SK-N-SH treated with all-trans-retinoic acid at 6 μM for 48 hours (cell line): ENCODE measurements around the gene SLC6A7.

ENCODE experiments used
- ARNTL ChIP-seq: fragments of 450-650 bp; formaldehyde crosslinking; IDR thresholded peaks from 2 replicates; pipeline ENCODE4 v1.5.0; 2020; ENCODE audit warnings: low read depth, mild to moderate bottlenecking, moderate library complexity, borderline replicate concordance
- CREB5 ChIP-seq: fragments of 250-450 bp; sonication (Bioruptor Pico); IDR thresholded peaks from 2 replicates; pipeline ENCODE4 v1.5.1; 2020; ENCODE audit warnings: low read depth, mild to moderate bottlenecking, moderate library complexity
- CSDC2 ChIP-seq: fragments of 250-450 bp; sonication (Bioruptor Pico); IDR thresholded peaks from 2 replicates; pipeline ENCODE4 v1.5.0; 2020; ENCODE audit warnings: mild to moderate bottlenecking, moderate library complexity
- ESRRG ChIP-seq: fragments of 250-450 bp; sonication (Bioruptor Pico); IDR thresholded peaks from 2 replicates; pipeline ENCODE4 v1.6.1; 2021; ENCODE audit warnings: mild to moderate bottlenecking
- GLIS3 ChIP-seq: fragments of 250-450 bp; sonication (Bioruptor Pico); IDR thresholded peaks from 2 replicates; pipeline ENCODE4 v1.5.0; 2020; ENCODE audit warnings: mild to moderate bottlenecking, moderate library complexity
- PATZ1 ChIP-seq: fragments of 250-450 bp; sonication (Bioruptor Pico); IDR thresholded peaks from 2 replicates; pipeline ENCODE4 v1.8.0; 2020; ENCODE audit warnings: mild to moderate bottlenecking, moderate library complexity, borderline replicate concordance
- RARB ChIP-seq: fragments of 250-450 bp; sonication (Bioruptor Pico); IDR thresholded peaks from 2 replicates; pipeline ENCODE4 v1.8.0; 2021; ENCODE audit warnings: mild to moderate bottlenecking, moderate library complexity
- SNAI2 ChIP-seq: fragments of 250-450 bp; sonication (Bioruptor Pico); IDR thresholded peaks from 2 replicates; pipeline ENCODE4 v1.5.0; 2020; ENCODE audit warnings: mild to moderate bottlenecking, moderate library complexity
- TCF4 ChIP-seq: fragments of 250-450 bp; sonication (Bioruptor Pico); IDR thresholded peaks from 2 replicates; pipeline ENCODE4 v1.8.0; 2021; ENCODE audit warnings: mild to moderate bottlenecking, moderate library complexity, borderline replicate concordance
- ZFP3 ChIP-seq: fragments of 250-450 bp; sonication (Bioruptor Pico); IDR thresholded peaks from 2 replicates; pipeline ENCODE4 v1.5.0; 2020; ENCODE audit warnings: mild to moderate bottlenecking, moderate library complexity
- ZFP30 ChIP-seq: fragments of 450-650 bp; formaldehyde crosslinking; IDR thresholded peaks from 2 replicates; pipeline ENCODE4 v1.5.0; 2022; ENCODE audit warnings: mild to moderate bottlenecking, moderate library complexity
- ZNF565 ChIP-seq: fragments of 450-650 bp; formaldehyde crosslinking; conservative IDR thresholded peaks from 2 replicates; pipeline ENCODE4 v1.5.0; 2020; ENCODE audit warnings: low read depth, mild to moderate bottlenecking, moderate library complexity

GRCh38 chr5:150162142-150162513 is 27.7 kb upstream of the SLC6A7 start:
- no peak for TF ChIP-seq CREB5
- no peak for TF ChIP-seq CSDC2 (CRISPR knock-in tag)
- no peak for TF ChIP-seq ZNF565 (CRISPR knock-in tag)
- no peak for TF ChIP-seq GLIS3
- TF ChIP-seq ZFP3 (CRISPR knock-in tag) = no peak
- TF ChIP-seq ESRRG (CRISPR knock-in tag) = no peak
- no peak for TF ChIP-seq PATZ1
- no peak for TF ChIP-seq TCF4 (CRISPR knock-in tag)
- no peak for TF ChIP-seq RARB (CRISPR knock-in tag)
- no peak for TF ChIP-seq ARNTL (CRISPR knock-in tag)
- no peak for TF ChIP-seq ZFP30 (CRISPR knock-in tag)
- no peak for TF ChIP-seq SNAI2
